ENCODE results near the gene IDH2.

GRCh38 chr15:90062462-90062932 is 39.8 kb downstream of the IDH2 start:
- TF ChIP-seq CTCF (conservative IDR thresholded peaks at IDR 0.05; ENCODE audit: low read depth, low read length): no peak
- TF ChIP-seq CHD1 (IDR thresholded peaks at IDR 0.05; ENCODE audit: low read depth, low read length): no peak
- TF ChIP-seq POLR2A (IDR thresholded peaks at IDR 0.05; ENCODE audit: low read depth, low read length): no peak
- no peak for TF ChIP-seq RAD21 (IDR thresholded peaks at IDR 0.05; ENCODE audit: low read length)
- no peak for TF ChIP-seq FOS (IDR thresholded peaks at IDR 0.05; ENCODE audit: low read depth, low read length)
